ENCODE measurements around the gene PDGFRA.
A peak's percentile ranks its signal among the peaks of the same experiment; 100 is the strongest.

PDGFRA gene

GRCh38 chr4:54228056-54228527 lies 1.0 kb upstream of the PDGFRA start:
- peak; percentile 83 for TF ChIP-seq CTCF (IDR thresholded peaks at IDR 0.05)

GRCh38 chr4:54228546-54228945 lies 547 bp upstream of the PDGFRA start:
- no peak for TF ChIP-seq CTCF (IDR thresholded peaks at IDR 0.05)

GRCh38 chr4:54229631-54230483 lies 764 bp downstream of the PDGFRA start:
- TF ChIP-seq CTCF (IDR thresholded peaks at IDR 0.05) = no peak

- no peak for TF ChIP-seq CTCF (IDR thresholded peaks at IDR 0.05)
Measured at GRCh38 chr4:54230484-54231418, 1.7 kb downstream of the PDGFRA start.

GRCh38 chr4:54231419-54231767 lies 2.3 kb downstream of the PDGFRA start:
- TF ChIP-seq CTCF (IDR thresholded peaks at IDR 0.05) = no peak

GRCh38 chr4:54231768-54232688 lies 2.9 kb downstream of the PDGFRA start:
- TF ChIP-seq CTCF (IDR thresholded peaks at IDR 0.05) = no peak

- peak; percentile 74 for TF ChIP-seq CTCF (IDR thresholded peaks at IDR 0.05)
Measured at GRCh38 chr4:54233277-54233696, 4.2 kb downstream of the PDGFRA start.
